Heart left ventricle (tissue), 13 donors: ENCODE data around the gene RELT.

Experiments
- POLR2A ChIP-seq, 2 donors: fragments of 450-650 bp; IDR thresholded peaks; one replicate each; pipeline ENCODE4 v1.6.1; 2017; ENCODE audit warnings: antibody characterized with exemption in 2 of 2, mild to moderate bottlenecking in 2 of 2, moderate library complexity in 2 of 2
- TF ChIP-seq, protein P1 (sequence below), 12 donors: fragments of 200-600 bp; sonication (generic) in 4 of 12; IDR thresholded peaks; one replicate each; pipeline versions ENCODE4 v1.5.0 to v1.8.0; 2018 to 2022; ENCODE audit warnings: antibody characterized with exemption in 12 of 12, mild to moderate bottlenecking in 5 of 12
- donor health status: ischemic (EF 13 %, LVEDD 7.1; RV severe dilation, severe dysfunction).
- donor health status: DM: no; HTN: yes; CAD: no.
- donor health status: DM: no; HTN: no; CAD: no.
- donor health status: ischemic (EF 25% LVEDD 6.9; RV normal size, moderate dysfunction).
- donor health status: ischemic (EF 25% LVEDD 5.7; RV mildly dilated, moderate dysfunction).
- donor health status: ischemic (EF 35%, LVEDD 5.7; RV mildly dilated, moderate dysfunction).
- donor health status: nonischemic (EF 11% LVEDD 7.7; RV severe dilation, severe dysfunction).
- donor health status: DM: yes; HTN: yes; CAD: no.
- donor health status: PGD.
- donor health status: ischemic (EF 29% LVEDD 5.4; RV normal size, mild dysfunction).
- donor health status: nonischemic (EF 23%, LVEDD 6.1; RV moderate dilation, normal function).

DNA sequence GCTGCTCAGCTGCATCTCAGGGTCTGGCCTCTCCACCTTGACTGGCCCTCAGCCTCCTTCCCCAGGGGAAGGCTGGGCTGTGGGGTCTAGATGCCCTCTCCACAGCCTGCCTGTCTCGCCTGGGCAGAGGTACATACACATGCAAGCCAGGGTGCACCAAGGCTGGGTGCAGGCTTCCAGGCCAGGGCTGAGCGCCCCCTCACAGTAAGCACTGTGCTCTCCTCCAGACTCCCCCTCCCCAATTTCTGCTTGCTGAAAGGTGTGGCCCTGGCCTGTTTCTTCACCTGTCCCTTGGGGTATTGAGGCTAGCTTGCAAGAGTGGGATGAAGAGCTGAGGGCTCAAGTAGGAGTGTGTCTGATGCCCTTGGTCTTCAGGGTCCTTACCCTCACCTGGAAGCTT, 22.5 kb downstream of the RELT start:
- TF ChIP-seq, protein P1, sequence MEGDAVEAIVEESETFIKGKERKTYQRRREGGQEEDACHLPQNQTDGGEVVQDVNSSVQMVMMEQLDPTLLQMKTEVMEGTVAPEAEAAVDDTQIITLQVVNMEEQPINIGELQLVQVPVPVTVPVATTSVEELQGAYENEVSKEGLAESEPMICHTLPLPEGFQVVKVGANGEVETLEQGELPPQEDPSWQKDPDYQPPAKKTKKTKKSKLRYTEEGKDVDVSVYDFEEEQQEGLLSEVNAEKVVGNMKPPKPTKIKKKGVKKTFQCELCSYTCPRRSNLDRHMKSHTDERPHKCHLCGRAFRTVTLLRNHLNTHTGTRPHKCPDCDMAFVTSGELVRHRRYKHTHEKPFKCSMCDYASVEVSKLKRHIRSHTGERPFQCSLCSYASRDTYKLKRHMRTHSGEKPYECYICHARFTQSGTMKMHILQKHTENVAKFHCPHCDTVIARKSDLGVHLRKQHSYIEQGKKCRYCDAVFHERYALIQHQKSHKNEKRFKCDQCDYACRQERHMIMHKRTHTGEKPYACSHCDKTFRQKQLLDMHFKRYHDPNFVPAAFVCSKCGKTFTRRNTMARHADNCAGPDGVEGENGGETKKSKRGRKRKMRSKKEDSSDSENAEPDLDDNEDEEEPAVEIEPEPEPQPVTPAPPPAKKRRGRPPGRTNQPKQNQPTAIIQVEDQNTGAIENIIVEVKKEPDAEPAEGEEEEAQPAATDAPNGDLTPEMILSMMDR (IDR thresholded peaks at IDR 0.05), result no peak
- TF ChIP-seq POLR2A (IDR thresholded peaks at IDR 0.05), result no peak
